ACC112 (cell line): ENCODE data around the gene TIGD4.

Experiments used
- H2AFZ ChIP-seq: fragments of 200-600 bp; sonication (generic); one replicate; pipeline ENCODE4 v1.6.0; 2017; ENCODE audit warnings: antibody characterized with exemption, low read length; ENCODE audit not compliant: unreplicated experiment
- H3K27ac ChIP-seq: fragments of 200-600 bp; sonication (generic); 2 replicates; pipeline ENCODE4 v1.5.1; 2014; ENCODE audit warnings: low read depth, mild to moderate bottlenecking, antibody characterized with exemption, low read length, moderate library complexity
- H3K27me3 ChIP-seq: fragments of 200-600 bp; sonication (generic); 2 replicates; pipeline ENCODE4 v1.6.1; 2014; ENCODE audit warnings: mild to moderate bottlenecking, antibody characterized with exemption, low read length, moderate library complexity, mixed read lengths; ENCODE audit not compliant: insufficient read depth
- H3K36me3 ChIP-seq: fragments of 200-600 bp; sonication (generic); 2 replicates; pipeline ENCODE4 v1.6.1; 2016; ENCODE audit warnings: mild to moderate bottlenecking, antibody characterized with exemption, low read length, moderate library complexity, mixed read lengths; ENCODE audit not compliant: insufficient read depth
- H3K4me1 ChIP-seq: fragments of 200-600 bp; sonication (generic); one replicate; pipeline ENCODE4 v1.6.1; 2016; ENCODE audit warnings: low read length, mixed read lengths; ENCODE audit not compliant: insufficient read depth, unreplicated experiment, control insufficient read depth
- H3K4me3 ChIP-seq: fragments of 200-600 bp; sonication (generic); 2 replicates; pipeline ENCODE4 v1.5.1; 2014; ENCODE audit warnings: mild to moderate bottlenecking, low read depth, low read length
- H3K79me2 ChIP-seq: fragments of 200-600 bp; sonication (generic); one replicate; pipeline ENCODE4 v1.6.0; 2016; ENCODE audit warnings: low read length; ENCODE audit not compliant: control insufficient read depth, unreplicated experiment, insufficient read depth

TIGD4 gene

DNA sequence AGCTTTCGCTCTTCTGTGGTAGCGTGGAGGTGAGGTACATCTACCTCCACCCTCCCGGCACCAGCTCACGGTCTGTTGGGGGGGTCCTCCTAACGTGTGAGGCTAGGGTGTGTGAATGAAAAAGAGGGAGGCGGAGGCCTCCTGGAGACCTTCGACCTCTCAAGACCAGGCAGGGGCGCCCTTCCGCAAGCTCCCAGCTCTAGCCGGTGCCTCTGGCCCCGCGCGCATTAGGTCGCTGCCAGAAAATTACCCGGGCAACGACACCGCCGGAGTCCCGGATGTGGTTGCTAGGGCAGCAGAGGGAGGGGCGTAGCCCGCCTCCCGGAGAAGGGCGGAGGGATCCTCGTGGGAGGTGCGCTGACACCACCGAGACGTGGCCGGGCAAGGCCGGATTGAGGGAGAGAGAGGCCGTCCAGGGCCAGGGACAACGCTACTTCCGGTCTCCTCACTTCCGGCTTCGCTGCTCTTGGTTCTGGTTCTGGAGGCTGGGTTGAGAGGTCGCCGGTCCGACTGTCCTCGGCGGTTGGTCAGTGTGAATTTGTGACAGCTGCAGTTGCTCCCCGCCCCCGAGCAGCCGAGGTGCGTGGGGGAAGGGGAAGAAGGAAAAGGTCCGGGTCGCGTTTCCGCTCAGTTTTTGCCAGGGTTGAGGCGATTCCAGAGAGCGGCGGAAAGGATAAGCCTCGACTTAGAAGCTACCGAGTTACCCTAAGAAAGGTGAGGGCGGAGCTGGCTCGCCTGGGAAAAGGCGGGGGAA, at the start of gene TIGD4, which contains the start of gene ARFIP1:
Gene TIGD4, minus strand, starts transcription at position 218 of the 754 bp plus-strand sequence. CDS start 8,726 bp downstream, outside the sequence.
Gene ARFIP1, plus strand, starts transcription at position 442 of the 754 bp plus-strand sequence. CDS start 49,680 bp downstream, outside the sequence.
- peak within 1 kb of the TSS; percentile 97 for H3K4me3 ChIP-seq
- peaks cover 44% of the 10 kb centered on the region for H3K79me2 ChIP-seq
- H3K4me1 ChIP-seq, result peaks cover 30% of the 10 kb centered on the region
- H3K27ac ChIP-seq, result peak within 1 kb of the TSS; percentile 80
- no peaks in the 10 kb centered on the region for H3K36me3 ChIP-seq
- H3K27me3 ChIP-seq, result no peaks in the 10 kb centered on the region; the same call in 1 of the 2 replicates
- H2AFZ ChIP-seq, result peak within 1 kb of the TSS; percentile 95

DNA sequence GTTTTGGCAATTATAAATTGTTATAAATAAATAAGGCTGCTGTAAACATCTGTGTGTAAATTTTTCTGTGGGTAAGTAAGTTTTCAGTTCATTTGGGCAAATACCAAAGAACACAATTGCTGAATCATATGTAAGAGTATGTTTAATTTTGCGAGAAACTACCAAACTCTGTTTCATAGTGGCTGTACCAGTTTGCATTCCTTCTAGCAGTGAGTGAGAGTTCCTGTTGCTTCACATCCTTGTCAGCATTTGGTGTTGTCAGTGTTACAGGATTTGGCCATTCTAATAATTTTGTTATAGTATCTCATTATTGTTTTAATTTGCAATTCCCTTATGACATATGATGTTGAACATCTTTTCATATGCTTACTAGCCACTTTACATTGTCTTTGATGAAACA, 48.6 kb upstream of the TIGD4 start:
- peaks cover 3% of the 10 kb centered on the region; the same call in 1 of the 2 replicates for H3K36me3 ChIP-seq
- no peak overlapping the region for H3K4me3 ChIP-seq
- no peaks in the 10 kb centered on the region for H3K27me3 ChIP-seq
- H3K79me2 ChIP-seq, result no peaks in the 10 kb centered on the region
- no peak overlapping the region for H3K27ac ChIP-seq
- no peak overlapping the region for H2AFZ ChIP-seq
- H3K4me1 ChIP-seq, result no peaks in the 10 kb centered on the region

DNA sequence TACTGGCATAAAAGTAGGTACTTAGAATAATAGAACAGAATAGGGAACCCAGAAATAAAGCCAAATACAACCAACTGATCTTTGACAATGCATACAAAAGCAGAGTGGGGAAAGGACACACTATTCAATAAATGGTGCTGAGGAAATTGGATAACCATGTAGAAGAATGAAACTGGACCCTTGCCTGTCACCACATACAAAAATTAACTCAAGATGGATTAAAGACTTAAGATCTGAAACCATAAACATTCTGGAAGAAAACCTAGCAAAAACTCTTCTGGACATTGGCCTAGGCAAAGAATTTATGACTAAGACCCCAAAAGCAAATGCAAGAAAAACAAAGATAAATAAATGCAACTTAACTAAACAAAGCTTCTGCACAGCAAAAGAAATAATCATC, 45.8 kb upstream of the TIGD4 start:
- Histone ChIP-seq H3K4me1 (no peaks in the 10 kb centered on the region), H3K36me3 (no peaks in the 10 kb centered on the region), H3K27ac (no peak overlapping the region), H3K27me3 (no peaks in the 10 kb centered on the region), H2AFZ (no peak overlapping the region), H3K79me2 (no peaks in the 10 kb centered on the region), H3K4me3 (no peak overlapping the region)

DNA sequence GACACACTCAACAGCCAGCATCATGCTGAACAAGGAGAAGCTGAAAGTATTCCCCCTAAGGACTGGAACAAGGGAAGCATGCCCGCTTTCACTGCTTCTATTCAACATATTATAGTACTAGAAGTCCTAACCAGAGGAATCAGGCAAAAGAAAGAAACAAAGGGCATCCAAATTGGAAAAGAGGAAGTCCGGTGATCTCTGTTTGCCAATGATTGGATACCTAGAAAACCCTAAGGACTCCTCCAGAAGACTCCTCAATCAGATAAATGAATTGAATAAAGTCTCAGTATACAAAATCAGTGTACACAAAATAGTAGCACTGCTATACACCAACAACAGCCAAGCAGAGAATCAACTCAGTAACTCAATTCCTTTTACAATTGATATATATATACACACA, 45.0 kb upstream of the TIGD4 start:
- no peaks in the 10 kb centered on the region for H3K27me3 ChIP-seq
- H3K36me3 ChIP-seq, result no peaks in the 10 kb centered on the region; the same call in 1 of the 2 replicates
- H3K4me3 ChIP-seq, result no peak overlapping the region
- no peak overlapping the region for H3K27ac ChIP-seq
- no peaks in the 10 kb centered on the region for H3K79me2 ChIP-seq
- H2AFZ ChIP-seq, result no peak overlapping the region
- no peaks in the 10 kb centered on the region for H3K4me1 ChIP-seq

DNA sequence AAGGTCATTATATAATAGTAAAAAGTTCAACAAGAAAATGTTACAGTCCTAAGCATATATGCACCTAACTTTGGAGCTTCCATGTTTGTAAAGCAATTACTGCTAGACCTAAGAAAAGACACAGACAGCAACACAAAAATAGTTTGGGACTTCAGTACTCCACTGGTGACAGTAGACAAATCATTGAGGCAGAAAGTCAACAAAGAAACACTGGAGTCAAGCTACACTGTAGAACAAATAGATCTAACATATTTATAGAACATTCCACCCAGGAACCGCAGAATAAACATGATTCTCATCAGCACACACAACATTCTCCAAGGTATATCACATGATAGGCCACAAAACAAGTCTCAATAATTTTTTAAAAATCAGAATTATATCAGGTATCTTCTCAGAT, 42.8 kb upstream of the TIGD4 start:
- Histone ChIP-seq H3K79me2 (no peaks in the 10 kb centered on the region), H3K36me3 (no peaks in the 10 kb centered on the region; the same call in 1 of the 2 replicates), H3K27ac (no peak overlapping the region), H3K4me3 (no peak overlapping the region), H2AFZ (no peak overlapping the region), H3K27me3 (no peaks in the 10 kb centered on the region), H3K4me1 (no peaks in the 10 kb centered on the region)

DNA sequence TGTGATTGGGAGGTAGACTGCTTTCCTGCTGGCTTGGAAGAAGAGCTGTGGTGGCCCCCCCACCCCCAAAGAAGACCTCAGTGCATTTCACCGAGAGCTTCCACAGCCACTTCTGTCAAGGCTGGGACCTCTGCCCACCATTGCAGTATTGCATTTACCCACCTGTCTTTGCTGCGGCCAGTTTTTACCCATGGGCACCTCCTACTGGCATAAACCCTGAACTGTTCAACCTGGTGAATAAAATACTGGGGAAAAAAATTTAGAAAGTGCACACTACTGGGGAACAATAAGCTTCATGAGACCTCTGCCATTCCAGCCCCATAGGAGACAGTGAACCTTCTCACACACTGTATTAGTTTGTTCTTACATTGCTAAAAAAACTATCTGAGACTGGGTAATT, 40.5 kb upstream of the TIGD4 start:
- Histone ChIP-seq H3K27ac (no peak overlapping the region), H3K4me1 (no peaks in the 10 kb centered on the region), H3K36me3 (peaks cover 11% of the 10 kb centered on the region), H3K27me3 (no peaks in the 10 kb centered on the region), H3K4me3 (no peak overlapping the region), H2AFZ (no peak overlapping the region), H3K79me2 (no peaks in the 10 kb centered on the region)

DNA sequence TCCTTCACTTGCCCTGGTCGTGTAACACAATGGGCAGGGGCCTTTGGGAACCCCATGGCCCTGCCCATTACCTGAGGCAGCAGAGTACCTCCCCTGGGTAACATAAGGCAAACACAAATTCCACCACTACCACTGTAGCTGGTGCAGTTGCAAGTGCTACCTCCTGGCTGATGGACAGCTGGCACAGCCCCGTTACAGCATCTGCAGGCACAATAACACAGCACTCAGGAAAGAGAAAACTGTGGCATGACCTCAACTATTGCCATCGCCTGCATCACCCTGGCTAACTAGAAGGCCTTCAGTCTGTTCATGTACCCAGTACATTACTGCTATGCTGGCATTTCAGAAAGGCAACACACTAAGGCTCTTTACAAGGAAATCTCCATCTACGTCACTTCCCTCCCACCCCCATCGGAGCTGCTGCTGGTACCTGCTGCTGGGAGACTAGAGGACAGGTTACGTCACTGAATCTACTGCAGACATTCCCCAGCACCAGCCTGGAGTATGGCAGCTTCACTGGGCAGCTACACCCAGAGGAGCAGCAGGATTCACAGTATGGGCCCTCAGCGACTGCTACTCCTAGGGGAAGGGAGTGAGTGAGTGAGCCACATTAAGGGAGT, 39.6 kb upstream of the TIGD4 start:
- no peak overlapping the region for H3K4me3 ChIP-seq
- H2AFZ ChIP-seq, result no peak overlapping the region
- peaks cover 11% of the 10 kb centered on the region for H3K36me3 ChIP-seq
- H3K79me2 ChIP-seq, result no peaks in the 10 kb centered on the region
- no peak overlapping the region for H3K27ac ChIP-seq
- no peaks in the 10 kb centered on the region for H3K4me1 ChIP-seq
- no peaks in the 10 kb centered on the region for H3K27me3 ChIP-seq

DNA sequence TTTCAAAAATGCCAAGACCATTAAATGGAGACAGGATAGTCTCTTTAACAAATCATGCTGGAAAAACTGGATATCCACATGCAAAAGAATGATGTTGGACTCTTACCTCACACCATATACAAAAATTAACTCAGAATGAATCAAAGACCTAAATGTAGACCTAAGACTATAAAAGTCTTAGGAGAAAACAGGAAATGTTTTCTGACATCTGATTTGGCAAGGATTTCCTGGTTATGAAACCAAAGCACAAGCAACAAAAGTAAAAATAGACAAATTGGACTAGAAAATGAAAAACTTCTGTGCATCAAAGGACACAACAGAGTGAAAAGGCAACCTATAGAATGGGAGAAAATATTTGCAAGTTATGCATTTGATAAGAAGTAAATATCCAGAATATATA, 37.8 kb upstream of the TIGD4 start:
- H2AFZ ChIP-seq, result no peak overlapping the region
- H3K36me3 ChIP-seq, result peaks cover 18% of the 10 kb centered on the region

DNA sequence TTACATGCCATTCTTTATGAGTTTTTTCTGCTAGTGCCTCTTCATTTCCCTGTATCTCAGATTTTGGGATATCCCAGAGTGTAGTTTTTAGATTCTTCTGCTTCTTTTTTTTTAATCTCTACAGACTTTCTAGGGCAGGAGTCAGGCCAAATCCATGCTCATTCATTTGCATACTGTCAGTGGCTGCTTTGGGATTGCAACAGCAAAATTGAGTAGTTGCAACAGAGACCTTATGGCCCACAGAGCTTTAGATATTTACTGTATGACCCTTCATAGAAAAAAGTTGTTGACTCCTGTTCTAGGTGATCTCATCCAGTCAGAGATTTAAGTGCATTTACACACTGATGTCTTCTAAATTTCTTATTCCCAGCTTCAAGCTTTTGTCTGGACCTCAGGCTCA, 35.5 kb upstream of the TIGD4 start:
- Histone ChIP-seq H3K79me2 (peaks cover 4% of the 10 kb centered on the region), H3K27me3 (no peaks in the 10 kb centered on the region), H3K4me3 (no peak overlapping the region), H3K36me3 (peaks cover 21% of the 10 kb centered on the region), H2AFZ (no peak overlapping the region), H3K4me1 (no peaks in the 10 kb centered on the region), H3K27ac (no peak overlapping the region)

More for the DNA sequence above, 37.8 kb upstream of the TIGD4 start:
- Histone ChIP-seq H3K27me3 (no peaks in the 10 kb centered on the region), H3K4me1 (no peaks in the 10 kb centered on the region), H3K27ac (no peak overlapping the region), H3K79me2 (no peaks in the 10 kb centered on the region), H3K4me3 (no peak overlapping the region)

DNA sequence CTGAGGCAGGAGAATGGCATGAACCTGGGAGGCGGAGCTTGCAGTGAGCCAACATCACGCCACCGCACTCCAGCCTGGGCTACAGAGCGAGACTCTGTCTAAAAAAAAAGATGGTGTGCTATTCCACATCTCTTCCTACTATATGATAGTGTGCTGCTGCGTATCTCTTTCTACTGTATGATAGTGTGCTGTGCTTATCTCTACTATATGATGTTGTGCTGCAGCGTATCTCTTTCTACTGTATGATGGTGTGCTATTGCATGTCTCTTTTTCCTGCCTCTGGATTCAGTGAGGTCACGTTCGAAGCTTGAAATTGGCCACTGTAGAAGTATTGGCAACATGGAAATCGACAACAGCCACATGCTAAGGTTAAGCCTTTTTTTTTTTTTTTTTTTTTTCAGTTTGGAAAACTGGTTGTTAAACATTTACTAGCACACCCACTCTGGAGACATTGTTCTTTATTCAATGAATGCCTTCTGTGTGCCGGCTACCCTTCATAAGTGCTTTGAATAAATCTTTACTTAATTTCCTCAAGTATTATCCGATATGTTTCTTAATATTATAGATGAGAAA, 31.3 kb upstream of the TIGD4 start:
- peaks cover 10% of the 10 kb centered on the region; the same call in 1 of the 2 replicates for H3K36me3 ChIP-seq
- H2AFZ ChIP-seq, result no peak overlapping the region
- peaks cover 19% of the 10 kb centered on the region for H3K79me2 ChIP-seq
- H3K4me1 ChIP-seq, result peaks cover 7% of the 10 kb centered on the region
- H3K4me3 ChIP-seq, result no peak overlapping the region
- no peaks in the 10 kb centered on the region for H3K27me3 ChIP-seq
- no peak overlapping the region for H3K27ac ChIP-seq
